Ureter (tissue), 1 donor: ENCODE results near the gene ZCRB1. TPM values are rescaled to one million over a fixed set of nuclear protein-coding genes. Genes with fewer than 3 reads are reported as not detected.
"Not testable (repeated sequence)": the region's sequence is repeated elsewhere in the genome, so short reads cannot be mapped to it uniquely, and the experiment has no call there.

ENCODE experiments used
- DNase-seq: peaks from one replicate; pipeline ENCODE4 v3.0.0-alpha.2; 2020; ENCODE audit warnings: low spot score
- total RNA-seq: library from RNA; stranded (reverse); gene quantifications from one replicate; pipeline ENCODE4 v1.2.4, GENCODE V29; 2023
- donor health status: DM: yes; HTN: yes; CAD: no.

Gene ZCRB1
- total RNA-seq, 1 donor from 2014 or later, result 59.6 TPM

DNA sequence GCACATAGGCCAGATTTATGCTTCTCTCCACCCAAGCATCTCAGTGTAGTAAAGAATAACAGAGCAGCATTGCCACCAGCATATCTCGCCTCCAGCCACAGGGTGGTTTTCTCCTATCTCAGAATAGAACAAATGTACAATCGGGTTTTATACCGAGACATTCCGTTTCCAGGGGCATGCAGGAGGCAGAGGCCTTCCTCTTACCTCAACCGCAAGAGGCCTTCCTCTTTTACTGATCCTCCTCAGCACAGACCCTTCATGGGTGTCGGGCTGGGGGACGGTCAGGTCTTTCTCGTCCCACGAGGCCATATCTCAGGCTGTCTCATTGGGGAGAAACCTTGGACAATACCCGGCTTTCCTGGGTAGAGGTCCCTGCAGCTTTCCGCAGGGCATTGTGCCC lies 4.2 kb upstream of the ZCRB1 start:
- DNase-seq, result not testable (repeated sequence)

DNA sequence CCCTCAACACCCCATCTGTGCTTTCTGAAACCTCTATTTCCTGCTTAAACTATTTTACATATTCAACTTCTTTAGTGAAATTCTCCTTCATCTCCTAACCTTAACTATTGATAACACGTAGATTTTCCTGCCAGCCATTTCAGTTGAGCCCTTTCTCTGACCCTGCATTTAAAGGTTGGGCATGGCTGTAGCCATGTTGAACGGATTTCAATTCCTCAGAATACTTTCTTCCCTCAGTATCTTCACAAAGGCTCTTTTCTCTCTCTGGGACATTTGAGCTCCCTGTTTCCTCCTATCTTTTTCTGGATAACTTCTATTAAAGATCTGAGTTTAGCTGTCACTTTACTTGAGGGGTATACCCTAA lies 1.3 kb upstream of the ZCRB1 start:
- DNase-seq, result no peak

DNA sequence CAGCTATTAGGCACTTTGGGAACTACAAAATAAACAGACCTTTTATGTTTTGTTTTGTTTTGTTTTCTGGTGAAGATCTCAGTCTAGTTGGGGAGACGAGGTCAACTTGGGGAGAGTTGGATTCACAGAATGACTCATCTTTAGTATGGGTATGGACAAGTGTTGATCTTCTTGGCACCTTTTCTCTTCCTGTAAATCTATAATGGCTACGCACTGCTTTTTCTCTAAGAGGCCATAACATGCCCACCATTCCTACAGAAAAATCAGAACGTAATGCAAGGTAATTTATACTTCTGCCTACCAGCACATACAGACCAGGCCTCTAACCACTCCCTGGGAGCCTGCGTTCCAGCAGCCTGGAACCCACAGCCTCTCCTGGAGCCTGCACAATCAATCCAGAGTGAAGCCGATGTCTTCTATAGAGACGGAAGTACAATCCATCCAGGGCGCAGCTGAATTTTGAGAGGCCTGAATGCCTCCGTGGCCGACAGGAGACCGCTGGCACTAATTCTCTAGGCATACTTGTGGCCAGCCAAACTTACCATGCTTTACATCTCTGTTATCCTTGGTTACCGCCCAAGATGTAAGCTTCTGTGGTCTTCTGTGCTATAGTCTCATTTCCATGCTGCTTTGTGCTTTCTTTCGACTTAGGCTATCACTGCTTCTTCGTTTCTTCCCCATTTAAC lies 790 bp upstream of the ZCRB1 start:
- DNase-seq, result no peak

DNA sequence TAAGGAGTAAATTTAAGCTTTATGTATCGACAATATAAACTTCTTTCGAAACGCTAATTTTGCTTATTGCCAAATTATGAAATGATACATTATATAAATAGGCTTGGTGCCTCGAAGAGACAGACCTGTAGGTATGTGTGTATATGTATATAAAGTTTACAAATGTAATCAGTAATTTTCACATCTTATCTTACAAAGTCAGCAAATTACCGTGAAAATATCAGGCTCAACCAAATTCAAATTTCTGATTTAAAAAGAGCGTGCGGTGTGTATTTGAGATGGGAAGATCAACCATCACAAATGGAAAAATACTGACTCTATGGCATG lies 605 bp downstream of the ZCRB1 start:
- no peak for DNase-seq

DNA sequence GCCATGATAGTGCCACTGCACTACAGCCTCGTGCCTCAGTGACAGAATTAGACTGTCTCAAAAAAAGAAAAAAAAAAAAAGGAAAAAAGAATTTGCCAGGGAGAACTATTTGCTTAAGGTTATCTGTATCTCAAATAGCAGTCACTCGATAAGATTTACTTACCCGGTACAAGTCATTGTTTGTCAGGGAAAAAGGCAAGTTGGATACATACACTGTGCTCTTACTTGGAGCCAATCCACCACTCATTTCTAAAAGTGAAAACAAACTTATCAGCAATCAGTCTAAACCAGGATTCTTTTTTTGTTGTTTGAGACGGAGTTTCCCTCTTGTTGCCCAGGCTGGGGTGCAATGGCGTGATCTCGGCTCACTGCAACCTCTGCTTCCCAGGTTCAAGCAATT lies 2.0 kb downstream of the ZCRB1 start:
- no peak for DNase-seq

DNA sequence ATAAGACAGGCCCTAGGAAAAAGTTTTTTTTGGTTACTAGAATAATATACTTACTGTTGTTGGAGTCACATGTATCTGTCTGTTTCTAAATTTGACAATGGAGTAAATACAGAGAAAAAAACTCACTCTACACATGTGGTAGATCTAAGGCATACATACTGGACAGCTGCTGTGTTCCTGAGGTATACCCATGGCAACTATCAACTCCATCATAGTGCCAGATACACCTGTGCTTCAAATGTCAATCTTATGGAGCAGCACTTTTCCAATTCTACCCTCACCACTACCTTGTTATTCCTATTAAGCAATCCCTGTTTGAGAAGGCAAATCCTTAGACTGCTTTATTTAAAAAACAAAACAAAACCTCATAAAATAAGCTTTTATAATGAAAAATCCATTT lies 3.3 kb downstream of the ZCRB1 start:
- no peak for DNase-seq

DNA sequence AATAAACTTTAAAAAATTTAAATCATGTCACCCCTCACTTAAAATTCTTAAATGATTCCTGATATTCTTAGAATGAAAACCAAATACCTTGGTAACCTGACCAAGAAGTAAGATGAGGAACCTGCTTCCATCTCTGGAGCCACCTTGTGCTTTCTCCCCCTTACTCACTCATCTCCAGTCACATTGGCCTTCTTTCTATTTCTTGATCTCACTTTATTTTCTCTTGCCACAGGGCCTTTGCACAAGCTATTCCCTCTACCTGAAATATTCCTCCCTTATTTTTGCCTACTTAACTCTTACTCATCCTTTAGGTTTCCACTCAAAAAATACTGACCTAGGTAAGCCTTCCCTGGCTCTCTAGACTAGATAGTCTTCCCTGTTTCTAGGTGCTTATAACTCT lies 5.1 kb downstream of the ZCRB1 start:
- DNase-seq, result no peak

DNA sequence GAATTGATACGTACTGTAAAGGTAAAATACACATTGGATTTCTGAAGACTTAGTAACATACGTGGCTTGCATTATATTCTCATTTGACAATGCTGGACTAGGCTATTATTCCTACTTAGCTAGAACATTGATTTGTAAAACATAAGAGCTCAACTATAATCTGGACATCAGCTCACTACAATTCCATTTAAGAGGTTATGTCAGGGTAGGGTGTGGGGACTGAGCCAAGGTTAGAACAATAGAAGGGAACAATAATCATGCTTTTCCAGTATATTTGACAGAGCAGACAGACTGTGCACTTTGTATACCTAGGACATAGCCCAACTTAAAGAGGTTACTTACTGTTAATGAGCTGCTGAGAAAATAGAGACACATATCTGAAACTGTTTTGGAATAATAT lies 10.8 kb downstream of the ZCRB1 start:
- no peak for DNase-seq

DNA sequence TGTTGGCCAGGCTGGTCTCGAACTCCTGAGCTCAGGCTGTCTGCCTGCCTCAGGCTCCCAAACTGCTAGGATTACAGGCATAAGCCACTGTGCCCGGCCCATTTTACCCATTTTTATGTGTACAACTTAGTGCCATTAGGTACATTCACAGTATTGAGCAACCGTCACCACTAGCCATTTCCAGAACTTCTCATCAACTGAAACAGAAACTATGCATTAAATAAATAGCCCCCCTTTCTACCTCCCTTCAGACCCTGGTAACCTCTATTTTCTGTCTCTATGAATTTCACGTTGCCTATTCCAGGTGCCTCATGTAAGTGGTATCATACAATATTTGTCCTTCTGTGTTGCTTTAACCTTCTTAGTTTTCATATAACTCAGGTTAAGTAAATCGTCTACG lies 15.9 kb downstream of the ZCRB1 start:
- no peak for DNase-seq

DNA sequence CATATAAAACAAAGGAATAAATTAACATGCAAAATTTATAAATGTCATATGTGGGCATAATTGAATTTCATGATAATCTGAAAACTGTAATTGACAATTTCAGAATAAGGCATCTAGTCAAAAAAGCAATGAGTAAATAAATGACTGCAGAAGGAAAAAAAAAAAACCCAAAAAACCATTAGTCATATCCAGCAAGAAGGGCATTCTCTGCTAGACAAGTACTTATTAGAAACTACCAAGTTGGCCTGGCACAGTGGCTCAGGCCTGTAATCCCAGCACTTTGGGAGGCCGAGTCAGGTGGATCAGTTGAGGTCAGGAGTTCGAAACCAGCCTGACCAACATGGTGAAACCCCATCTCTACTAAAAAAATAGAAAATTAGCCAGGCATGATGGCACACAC lies 17.5 kb downstream of the ZCRB1 start:
- no peak for DNase-seq

DNA sequence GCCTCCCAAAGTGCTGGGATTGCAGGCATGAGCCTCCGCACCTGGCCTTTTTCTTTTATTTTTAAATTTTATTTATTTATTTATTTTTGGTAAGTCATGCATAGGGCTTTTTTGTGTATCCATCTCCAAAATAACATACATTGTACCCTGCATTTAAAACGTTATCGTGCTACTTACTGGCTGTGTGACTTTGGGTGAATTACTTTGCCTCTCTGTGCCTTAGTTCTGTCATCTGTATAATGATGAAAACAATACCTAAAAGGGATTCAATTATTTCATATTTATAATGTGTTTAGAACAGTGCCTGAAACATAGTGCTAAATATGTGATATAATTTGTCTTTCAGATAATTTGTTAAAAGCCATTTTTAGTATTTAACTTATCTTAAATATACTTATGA lies 19.6 kb downstream of the ZCRB1 start:
- no peak for DNase-seq

DNA sequence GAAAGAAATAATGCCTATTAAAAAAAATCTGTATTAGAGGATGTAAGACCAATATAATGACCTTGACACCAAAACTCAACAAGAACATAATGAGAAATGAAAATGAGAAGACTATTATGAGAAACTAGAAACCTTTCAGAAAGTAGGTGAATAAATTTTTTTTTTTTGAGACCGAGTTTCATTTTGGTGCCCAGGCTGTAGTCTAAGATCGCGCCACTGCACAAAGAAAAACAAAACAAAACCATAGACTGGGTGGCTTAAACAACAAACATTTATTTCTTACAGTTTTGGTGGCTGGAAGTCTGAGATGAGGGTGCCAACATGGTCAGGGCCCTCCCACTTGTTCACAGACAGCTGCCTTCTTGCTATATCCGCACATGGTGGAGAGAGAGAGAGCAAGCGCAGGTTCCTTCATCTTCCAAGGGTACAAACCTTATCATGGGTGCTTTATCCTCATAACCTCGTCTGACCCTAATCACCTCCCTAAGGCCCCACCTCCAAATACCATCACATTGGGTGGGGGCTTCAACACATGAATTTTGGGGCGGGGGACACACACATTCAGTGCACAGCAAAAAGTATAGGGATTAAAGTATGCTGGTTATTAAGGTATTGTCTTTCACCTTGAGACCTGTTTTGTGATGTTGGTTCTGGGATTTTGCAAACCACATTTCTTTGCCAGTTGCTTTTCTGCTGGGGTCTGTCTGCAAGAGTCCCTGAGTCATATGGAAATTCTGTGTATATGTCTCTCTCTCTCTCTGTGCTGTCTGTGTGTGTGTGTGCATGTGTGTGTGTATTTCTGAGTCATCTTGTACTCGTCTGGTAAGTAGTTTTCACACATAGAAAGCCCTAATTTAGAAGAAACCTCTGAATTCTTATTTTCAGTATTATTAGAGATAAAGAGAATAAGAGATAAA lies 26.2 kb downstream of the ZCRB1 start:
- no peak for DNase-seq

DNA sequence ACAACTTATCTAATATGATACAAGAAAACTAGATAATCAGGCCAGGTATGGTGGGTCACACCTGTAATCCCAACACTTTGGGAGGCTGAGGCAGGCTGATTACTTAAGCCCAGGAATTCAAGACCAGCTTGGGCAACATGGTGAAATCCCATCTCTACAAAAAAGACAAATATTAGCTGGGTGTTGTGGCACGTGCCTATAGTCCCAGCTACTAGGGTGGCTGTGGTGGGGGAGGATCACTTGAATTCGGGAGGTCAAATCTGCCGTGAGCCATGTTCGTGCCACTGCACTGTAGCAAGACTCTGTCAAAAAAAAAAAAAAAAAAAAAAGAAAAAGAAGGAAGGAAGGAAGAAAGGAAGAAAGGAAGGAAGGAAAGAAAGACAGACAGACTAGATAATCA lies 27.0 kb downstream of the ZCRB1 start:
- DNase-seq, result no peak

DNA sequence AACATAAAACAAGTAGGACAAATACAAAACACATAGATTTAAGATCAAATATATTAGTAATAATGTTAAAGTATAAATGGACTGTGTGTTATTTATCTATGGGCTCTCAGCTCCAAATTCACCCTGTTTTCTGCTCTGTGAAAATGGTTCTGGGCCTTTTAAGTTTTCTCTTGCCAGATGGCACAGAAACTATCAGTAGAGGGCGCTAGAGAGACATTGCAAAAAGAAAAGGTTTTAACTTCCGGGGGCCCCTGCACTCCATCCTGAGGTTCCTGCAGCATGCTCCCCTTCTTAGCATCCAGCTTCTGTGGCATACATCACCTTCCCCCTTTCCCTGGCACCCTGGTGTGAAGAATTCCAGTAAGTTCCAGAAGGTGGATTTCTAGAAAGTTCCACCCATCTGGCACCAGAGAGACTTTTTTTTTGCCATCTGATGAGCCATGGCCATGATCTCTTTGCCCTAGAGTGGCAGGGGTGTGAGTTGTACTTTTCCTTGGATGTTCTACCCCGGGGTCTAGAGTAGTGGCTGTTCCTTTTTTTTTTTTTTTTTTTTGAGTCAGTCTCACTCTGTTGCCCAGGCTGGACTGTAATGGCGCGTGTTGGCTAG lies 29.3 kb downstream of the ZCRB1 start:
- no peak for DNase-seq

DNA sequence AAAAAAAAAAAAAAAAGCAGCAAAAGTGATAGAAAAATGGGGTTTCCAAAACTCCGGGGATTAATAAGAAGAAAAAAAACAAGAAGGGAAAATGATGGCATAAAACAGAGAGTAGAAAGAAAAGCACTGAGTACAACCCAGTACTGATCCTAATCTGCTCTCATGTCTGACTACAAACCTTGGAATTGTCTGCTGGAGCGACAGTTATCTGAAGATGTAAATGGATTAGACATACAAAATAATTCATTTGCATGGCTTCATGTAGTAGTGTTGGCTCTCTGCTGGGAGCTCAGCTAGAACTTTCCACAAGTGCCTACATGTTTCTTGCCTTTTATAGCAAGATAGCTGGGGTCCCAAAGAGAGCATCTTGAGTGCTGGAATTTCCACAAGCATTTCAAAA lies 34.2 kb downstream of the ZCRB1 start:
- no peak for DNase-seq

DNA sequence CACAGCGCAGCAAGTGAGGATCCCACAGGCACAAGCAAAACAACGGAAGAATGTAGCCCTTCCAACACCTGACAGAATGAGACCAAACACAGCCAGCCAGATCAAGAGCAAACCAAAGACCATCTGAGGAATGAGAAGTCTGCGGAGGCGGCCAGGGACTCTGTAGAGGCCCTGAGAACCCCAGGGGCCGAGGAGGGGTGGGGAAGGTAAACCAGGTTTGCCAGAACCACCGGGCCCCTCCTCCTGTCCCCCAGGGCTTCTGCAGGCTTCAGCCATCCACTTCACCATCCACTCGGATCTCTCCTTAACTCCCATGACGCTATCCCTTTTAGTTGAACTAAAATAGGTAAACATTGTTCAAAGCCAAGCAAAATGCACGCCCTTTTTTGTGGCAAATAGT lies 37.4 kb downstream of the ZCRB1 start:
- DNase-seq, result no peak

DNA sequence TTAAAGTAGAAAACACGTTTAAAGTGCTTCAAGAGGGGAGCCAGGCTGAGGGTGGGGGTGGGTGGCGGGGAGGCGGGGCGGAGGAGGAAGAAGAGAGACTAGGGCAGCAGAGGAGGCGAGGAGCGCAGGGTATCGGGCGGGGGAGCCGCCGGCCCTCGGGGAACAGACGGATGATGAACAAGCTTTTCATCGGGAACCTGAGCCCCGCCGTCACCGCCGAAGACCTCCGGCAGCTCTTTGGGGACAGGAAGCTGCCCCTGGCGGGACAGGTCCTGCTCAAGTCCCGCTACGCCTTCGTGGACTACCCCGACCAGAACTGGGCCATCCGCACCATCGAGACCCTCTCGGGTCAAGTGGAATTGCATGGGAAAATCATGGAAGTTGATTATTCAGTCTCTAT lies 39.2 kb downstream of the ZCRB1 start:
- no peak for DNase-seq

DNA sequence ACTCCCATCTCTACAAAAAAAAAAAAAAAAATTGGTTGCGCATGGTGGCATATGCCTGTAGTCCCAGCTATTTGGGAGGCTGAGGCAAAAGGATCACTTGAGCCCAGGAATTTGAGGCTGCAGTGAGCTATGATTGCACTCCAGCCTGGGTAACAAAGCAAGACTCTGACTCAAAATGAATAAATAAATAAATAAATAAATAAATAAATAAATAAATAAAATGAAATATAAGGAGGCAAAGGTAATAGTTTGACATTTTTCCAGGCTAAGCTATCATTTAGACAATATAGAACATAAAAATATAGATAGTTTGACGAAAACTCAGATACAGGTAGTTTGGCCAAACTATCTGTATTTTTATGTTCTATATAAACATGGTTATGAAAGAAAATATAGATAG lies 40.5 kb downstream of the ZCRB1 start:
- DNase-seq, result no peak

DNA sequence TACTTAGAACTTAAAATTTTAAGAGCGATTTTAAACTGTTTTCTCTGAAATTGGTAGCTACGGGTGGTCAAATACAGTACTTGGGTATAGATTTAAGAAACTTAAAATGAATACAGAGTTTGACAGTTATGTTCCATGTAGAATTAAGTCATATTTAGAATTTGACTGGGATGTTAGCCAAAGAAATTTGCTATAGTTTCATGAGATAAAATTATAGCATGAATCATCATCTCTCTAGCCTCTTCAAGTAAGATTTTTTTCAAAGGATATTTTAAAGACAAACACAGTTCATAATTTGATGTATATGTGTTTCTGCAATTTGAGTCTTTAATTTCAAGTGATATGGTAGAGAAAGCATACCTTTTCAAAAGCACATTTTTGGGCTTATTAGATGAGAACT lies 41.0 kb downstream of the ZCRB1 start:
- DNase-seq, result no peak

DNA sequence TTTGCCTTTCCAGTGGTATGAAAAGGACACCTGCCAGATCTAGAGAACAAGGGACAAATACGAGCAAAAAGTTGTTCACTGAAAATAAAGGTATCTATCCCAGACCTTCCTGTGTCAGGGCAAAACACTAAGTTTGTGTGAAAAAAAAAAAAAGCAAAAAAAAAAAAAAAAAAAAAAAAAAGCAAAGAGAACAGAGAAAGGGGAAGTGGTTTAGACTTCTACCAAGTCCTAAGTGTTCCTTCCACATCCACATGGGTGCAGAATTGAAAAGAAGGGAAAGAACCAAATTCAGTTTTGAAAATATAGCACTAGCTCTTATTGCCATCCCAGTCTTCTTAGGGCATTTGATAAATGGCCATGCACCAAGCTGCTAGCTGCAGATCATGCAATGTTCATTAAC lies 41.7 kb downstream of the ZCRB1 start:
- no peak for DNase-seq

DNA sequence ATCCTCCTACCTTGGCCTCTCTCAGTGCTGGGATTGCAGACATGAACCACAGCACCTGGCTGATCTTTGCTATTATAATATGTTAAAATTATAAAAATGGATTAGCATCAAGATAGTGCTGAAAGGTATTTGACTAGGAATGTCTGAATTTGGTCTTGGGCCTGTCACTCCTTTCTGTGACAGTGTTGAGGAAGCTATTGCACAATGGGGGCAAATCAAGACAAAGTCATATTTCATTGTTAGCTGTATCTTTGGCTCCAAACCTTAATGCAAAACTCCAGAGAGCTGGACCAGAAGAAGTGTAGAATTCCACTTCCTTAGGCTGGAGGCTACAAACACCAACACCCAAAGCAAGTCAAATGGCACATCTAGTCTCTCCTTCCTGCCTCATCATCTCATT lies 42.2 kb downstream of the ZCRB1 start:
- no peak for DNase-seq

DNA sequence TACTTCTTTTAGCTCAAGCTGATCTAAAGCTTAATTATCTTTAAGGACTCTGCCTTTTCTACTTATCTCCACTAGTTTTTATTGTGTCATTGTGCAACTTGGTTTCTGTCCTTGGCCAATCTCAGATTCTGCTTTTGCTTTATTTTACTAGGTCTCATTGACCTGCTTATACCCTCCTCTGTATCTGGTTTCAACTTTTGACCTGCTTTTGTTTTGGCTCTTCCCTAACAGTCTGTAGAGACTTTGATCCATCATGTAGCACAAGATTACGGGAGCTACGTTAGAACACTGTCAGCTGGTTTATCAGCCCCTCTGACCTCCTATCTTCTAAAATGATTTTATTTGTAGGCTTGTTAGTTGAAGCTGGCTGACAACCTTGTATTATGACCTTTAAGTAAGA lies 43.6 kb downstream of the ZCRB1 start:
- no peak for DNase-seq

DNA sequence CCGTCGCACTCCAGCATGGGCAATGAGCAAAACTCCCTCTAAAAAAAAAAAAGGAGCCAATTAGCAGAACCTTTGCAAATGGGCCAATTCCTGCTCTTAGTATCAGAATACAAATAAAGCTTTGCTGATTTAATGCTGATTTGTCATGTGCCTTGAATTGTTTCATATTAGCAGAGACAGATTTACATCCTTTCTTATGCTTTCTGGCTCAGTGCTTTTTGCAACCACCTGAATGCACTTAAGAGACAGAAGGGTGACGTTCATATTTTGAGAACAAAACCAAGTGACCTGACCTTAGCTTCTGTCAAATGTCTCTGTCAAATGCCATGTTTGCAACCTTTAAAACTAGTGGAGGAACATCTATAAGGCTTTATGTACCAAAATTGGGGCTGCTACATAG lies 44.0 kb downstream of the ZCRB1 start:
- no peak for DNase-seq
